Measurements from ENCODE around the gene STXBP6.

GRCh38 chr14:24777678-24778077, 272.3 kb downstream of the STXBP6 start:
- TF ChIP-seq CTCF (IDR thresholded peaks at IDR 0.05) (no peak), POLR2A (IDR thresholded peaks at IDR 0.05) (no peak), EP300 (IDR thresholded peaks at IDR 0.05) (no peak)
